Type B pancreatic cell (in vitro differentiated cells): Measurements from ENCODE around the gene ZNF493. TPM values are rescaled to one million over a fixed set of nuclear protein-coding genes. Genes with fewer than 3 reads are reported as not detected.
A peak's percentile ranks its signal among the peaks of the same experiment; 100 is the strongest.

ENCODE experiments used
- DNase-seq: peaks from one replicate; pipeline ENCODE4 v3.0.0; 2021; ENCODE audit warnings: mixed read lengths; ENCODE audit not compliant: unreplicated experiment; ENCODE audit errors: extremely low spot score
- H3K27ac Mint-ChIP-seq: 2 replicates; pipeline ENCODE4 v1.8.0; 2021; ENCODE audit warnings: mild to moderate bottlenecking, mixed read lengths
- H3K27me3 Mint-ChIP-seq: 2 replicates; pipeline ENCODE4 v1.8.0; 2021; ENCODE audit warnings: mixed read lengths
- H3K36me3 Mint-ChIP-seq: 2 replicates; pipeline ENCODE4 v1.8.0; 2021; ENCODE audit warnings: mixed read lengths
- H3K4me1 Mint-ChIP-seq: one replicate; pipeline ENCODE4 v1.8.0; 2021; ENCODE audit warnings: mixed read lengths; ENCODE audit not compliant: unreplicated experiment
- H3K4me3 Mint-ChIP-seq: 2 replicates; pipeline ENCODE4 v1.8.0; 2021; ENCODE audit warnings: mild to moderate bottlenecking, mixed read lengths
- H3K9me3 Mint-ChIP-seq: 2 replicates; pipeline ENCODE4 v1.8.0; 2021; ENCODE audit warnings: mixed read lengths
- long read RNA-seq: library from polyadenylated mRNA; unstranded; transcript quantifications from one replicate; pipeline ENCODE4 v2.0.0, GENCODE V29; 2020
- total RNA-seq: library from RNA; stranded (reverse); gene quantifications from 2 replicates; pipeline ENCODE4 v1.2.1, GENCODE V29; 2021; ENCODE audit warnings: low replicate concordance
- TF ChIP-seq, protein P1 (sequence below): fragments of 200-600 bp; sonication (generic); conservative IDR thresholded peaks from 2 replicates; pipeline ENCODE4 v1.5.0; 2021; ENCODE audit warnings: antibody characterized with exemption, mild to moderate bottlenecking

Gene ZNF493
- total RNA-seq = 27.9 and 33.0 TPM in 2 replicates
- long read RNA-seq, full-length matches to known transcripts = 7 of 16 reads
- long read RNA-seq, partial matches to known transcripts = 6 of 16 reads
- long read RNA-seq, other reads (novel, unspliced or antisense) = 3 of 16 reads

DNA sequence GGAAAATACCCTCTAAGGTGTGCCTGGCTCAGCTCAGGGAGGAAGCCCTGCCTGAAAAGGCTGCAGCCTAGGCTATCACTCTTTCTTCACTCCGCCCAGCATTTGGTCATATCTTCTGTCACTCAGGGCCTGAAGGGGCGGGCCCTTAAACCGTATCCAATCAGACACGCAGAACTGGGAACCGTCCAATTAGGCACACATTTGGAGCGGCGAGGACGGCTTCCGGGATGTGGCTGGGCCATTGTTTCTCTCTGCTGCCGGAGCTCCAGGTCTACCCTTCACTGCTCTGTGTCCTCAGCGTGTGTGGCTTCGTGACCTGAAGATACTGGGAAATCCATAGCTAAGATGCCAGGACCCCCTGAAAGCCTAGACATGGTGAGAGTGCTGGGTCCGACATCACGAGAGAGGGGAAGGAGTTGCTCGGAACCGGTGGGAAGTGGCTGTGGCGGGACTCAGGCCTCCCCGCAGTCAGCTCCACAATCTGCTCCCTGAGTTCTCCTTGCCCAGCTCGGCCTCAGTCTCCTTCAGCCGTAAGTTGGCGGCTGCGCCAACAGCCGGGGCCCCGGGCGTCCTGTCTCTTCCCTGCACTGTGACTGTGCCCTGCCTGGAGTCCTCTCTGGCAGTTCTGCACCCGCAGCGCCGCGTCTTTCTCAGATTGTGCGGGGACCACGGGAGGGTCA is at the start of gene ZNF493:
TSS of gene ZNF493 (plus strand) at position 241 of the 680 bp plus-strand sequence. CDS start at position 346, 105 bp downstream.
- H3K9me3 Mint-ChIP-seq = no peaks in the 10 kb centered on the region
- DNase-seq = peak; percentile 88
- peaks cover 29% of the 10 kb centered on the region for H3K36me3 Mint-ChIP-seq
- peak within 1 kb of the TSS; percentile 98 for H3K27ac Mint-ChIP-seq
- H3K4me1 Mint-ChIP-seq = peaks cover 4% of the 10 kb centered on the region
- TF ChIP-seq, protein P1, sequence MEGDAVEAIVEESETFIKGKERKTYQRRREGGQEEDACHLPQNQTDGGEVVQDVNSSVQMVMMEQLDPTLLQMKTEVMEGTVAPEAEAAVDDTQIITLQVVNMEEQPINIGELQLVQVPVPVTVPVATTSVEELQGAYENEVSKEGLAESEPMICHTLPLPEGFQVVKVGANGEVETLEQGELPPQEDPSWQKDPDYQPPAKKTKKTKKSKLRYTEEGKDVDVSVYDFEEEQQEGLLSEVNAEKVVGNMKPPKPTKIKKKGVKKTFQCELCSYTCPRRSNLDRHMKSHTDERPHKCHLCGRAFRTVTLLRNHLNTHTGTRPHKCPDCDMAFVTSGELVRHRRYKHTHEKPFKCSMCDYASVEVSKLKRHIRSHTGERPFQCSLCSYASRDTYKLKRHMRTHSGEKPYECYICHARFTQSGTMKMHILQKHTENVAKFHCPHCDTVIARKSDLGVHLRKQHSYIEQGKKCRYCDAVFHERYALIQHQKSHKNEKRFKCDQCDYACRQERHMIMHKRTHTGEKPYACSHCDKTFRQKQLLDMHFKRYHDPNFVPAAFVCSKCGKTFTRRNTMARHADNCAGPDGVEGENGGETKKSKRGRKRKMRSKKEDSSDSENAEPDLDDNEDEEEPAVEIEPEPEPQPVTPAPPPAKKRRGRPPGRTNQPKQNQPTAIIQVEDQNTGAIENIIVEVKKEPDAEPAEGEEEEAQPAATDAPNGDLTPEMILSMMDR = no peak
- peak within 1 kb of the TSS; percentile 99 for H3K4me3 Mint-ChIP-seq
- H3K27me3 Mint-ChIP-seq = no peaks in the 10 kb centered on the region

- no peak overlapping the region for H3K4me3 Mint-ChIP-seq
- no peaks in the 10 kb centered on the region for H3K4me1 Mint-ChIP-seq
- DNase-seq = no peak
- H3K9me3 Mint-ChIP-seq = peaks cover 9% of the 10 kb centered on the region
- no peaks in the 10 kb centered on the region for H3K27me3 Mint-ChIP-seq
- H3K36me3 Mint-ChIP-seq = no peaks in the 10 kb centered on the region
- TF ChIP-seq, protein P1 = no peak
- no peak overlapping the region for H3K27ac Mint-ChIP-seq
These were observed 44.1 kb upstream of the ZNF493 start for GRCh38 chr19:21352830-21353229.

GRCh38 chr19:21358768-21359451 is 38.0 kb upstream of the ZNF493 start, which contains the start of gene ZNF738:
Gene ZNF738 (plus strand): TSS chr19:21359000. CDS start chr19:21359141, 141 bp downstream.
- TF ChIP-seq, protein P1 = no peak
- Mint-ChIP-seq H3K9me3 (peaks cover 4% of the 10 kb centered on the region), H3K27me3 (no peaks in the 10 kb centered on the region), H3K4me3 (peak within 1 kb of the TSS; percentile 99), H3K36me3 (peaks cover 32% of the 10 kb centered on the region), H3K4me1 (no peaks in the 10 kb centered on the region), H3K27ac (peak within 1 kb of the TSS; percentile 97)
- DNase-seq = peak; percentile 89

GRCh38 chr19:21362291-21362690 is 34.6 kb upstream of the ZNF493 start:
- DNase-seq = no peak
- Mint-ChIP-seq H3K4me3 (peak overlapping the region; percentile 72), H3K9me3 (peaks cover 9% of the 10 kb centered on the region), H3K36me3 (peaks cover 59% of the 10 kb centered on the region), H3K27me3 (no peaks in the 10 kb centered on the region), H3K4me1 (no peaks in the 10 kb centered on the region), H3K27ac (peak overlapping the region; percentile 21)
- TF ChIP-seq, protein P1 = no peak

GRCh38 chr19:21383980-21384582 is 12.9 kb upstream of the ZNF493 start:
- Mint-ChIP-seq H3K27me3 (no peaks in the 10 kb centered on the region), H3K4me1 (no peaks in the 10 kb centered on the region), H3K27ac (no peak overlapping the region), H3K36me3 (peaks cover 58% of the 10 kb centered on the region), H3K4me3 (no peak overlapping the region), H3K9me3 (peaks cover 45% of the 10 kb centered on the region)
- TF ChIP-seq, protein P1 = no peak
- DNase-seq = no peak
